Neutrophil (primary cell): ENCODE data around the gene KAT14.
"Not testable (repeated sequence)": the region's sequence is repeated elsewhere in the genome, so short reads cannot be mapped to it uniquely, and the experiment has no call there.

Source experiments
- H3K27ac ChIP-seq: fragments of 200-600 bp; sonication (generic); 2 replicates; pipeline ENCODE4 v1.5.1; 2016; ENCODE audit warnings: mild to moderate bottlenecking, moderate library complexity
- H3K27me3 ChIP-seq: fragments of 200-600 bp; sonication (generic); 2 replicates; pipeline ENCODE4 v1.6.0; 2016; ENCODE audit warnings: mild to moderate bottlenecking
- H3K36me3 ChIP-seq: fragments of 200-600 bp; sonication (generic); 2 replicates; pipeline ENCODE4 v1.5.1; 2017
- H3K4me1 ChIP-seq, 2 experiments: fragments of 200-600 bp in 1 of 2; sonication (generic) in 1 of 2; 1 replicate in 1 of 2; 2 replicates in 1 of 2; pipeline versions ENCODE4 v1.5.1 to v1.6.1; 2013 to 2016; ENCODE audit warnings: low read depth in 1 of 2, low read length in 1 of 2, mild to moderate bottlenecking in 1 of 2, moderate library complexity in 1 of 2; ENCODE audit not compliant: control insufficient read depth in 1 of 2, insufficient read depth in 1 of 2
- H3K4me3 ChIP-seq, 2 experiments: fragments of 200-600 bp in 1 of 2; sonication (generic) in 1 of 2; 1 replicate in 1 of 2; 2 replicates in 1 of 2; pipeline ENCODE4 v1.5.1; 2013 to 2016; ENCODE audit warnings: low read depth in 1 of 2, low read length in 1 of 2, mild to moderate bottlenecking in 1 of 2, moderate library complexity in 1 of 2
- H3K9me3 ChIP-seq: fragments of 200-600 bp; sonication (generic); 2 replicates; pipeline ENCODE4 v1.5.1; 2016
- CTCF ChIP-seq: fragments of 200-600 bp; sonication (generic); IDR thresholded peaks from 2 replicates; pipeline ENCODE4 v1.5.1; 2016; ENCODE audit warnings: antibody characterized with exemption

Gene KAT14

GRCh38 chr20:18176318-18176785, 38.7 kb downstream of the KAT14 start:
- no peak for TF ChIP-seq CTCF
- no peak overlapping the region for H3K27ac ChIP-seq
- H3K9me3 ChIP-seq = no peaks in the 10 kb centered on the region
- H3K27me3 ChIP-seq = no peaks in the 10 kb centered on the region
- no peaks in the 10 kb centered on the region for H3K4me1 ChIP-seq
- no peaks in the 10 kb centered on the region for H3K36me3 ChIP-seq
- H3K4me3 ChIP-seq = no peak overlapping the region

- H3K9me3 ChIP-seq, H3K27me3 ChIP-seq, H3K27ac ChIP-seq, H3K4me3 ChIP-seq, H3K4me1 ChIP-seq: not testable (repeated sequence)
- peaks cover 16% of the 10 kb centered on the region for H3K36me3 ChIP-seq
Measured at GRCh38 chr20:18180366-18180765, 42.7 kb downstream of the KAT14 start.

GRCh38 chr20:18180815-18181214, 43.2 kb downstream of the KAT14 start:
- no peak overlapping the region for H3K4me3 ChIP-seq
- H3K36me3 ChIP-seq = peaks cover 18% of the 10 kb centered on the region
- no peaks in the 10 kb centered on the region for H3K4me1 ChIP-seq
- no peaks in the 10 kb centered on the region for H3K9me3 ChIP-seq
- H3K27me3 ChIP-seq = no peaks in the 10 kb centered on the region
- no peak for TF ChIP-seq CTCF
- H3K27ac ChIP-seq = no peak overlapping the region

GRCh38 chr20:18187020-18187419, 49.4 kb downstream of the KAT14 start:
- TF ChIP-seq CTCF = no peak
- Histone ChIP-seq H3K4me3 (no peak overlapping the region), H3K4me1 (no peaks in the 10 kb centered on the region), H3K27ac (no peak overlapping the region), H3K27me3 (no peaks in the 10 kb centered on the region), H3K36me3 (peaks cover 42% of the 10 kb centered on the region), H3K9me3 (no peaks in the 10 kb centered on the region)

- Histone ChIP-seq H3K9me3 (no peaks in the 10 kb centered on the region), H3K4me3 (no peak overlapping the region), H3K27ac (no peak overlapping the region), H3K27me3 (no peaks in the 10 kb centered on the region), H3K4me1 (no peaks in the 10 kb centered on the region), H3K36me3 (peaks cover 37% of the 10 kb centered on the region)
- TF ChIP-seq CTCF = no peak
Measured at GRCh38 chr20:18188434-18188833, 50.8 kb downstream of the KAT14 start.

- no peak overlapping the region for H3K27ac ChIP-seq
- no peak for TF ChIP-seq CTCF
- no peaks in the 10 kb centered on the region for H3K27me3 ChIP-seq
- H3K36me3 ChIP-seq = peaks cover 25% of the 10 kb centered on the region
- no peaks in the 10 kb centered on the region for H3K4me1 ChIP-seq
- H3K9me3 ChIP-seq = no peaks in the 10 kb centered on the region
- H3K4me3 ChIP-seq = no peak overlapping the region
Measured at GRCh38 chr20:18190338-18191233, 52.9 kb downstream of the KAT14 start.
